ENCODE data around the gene BLZF1.
"Not testable (repeated sequence)": the region's sequence is repeated elsewhere in the genome, so short reads cannot be mapped to it uniquely, and the experiment has no call there.

BLZF1 gene, protein sequence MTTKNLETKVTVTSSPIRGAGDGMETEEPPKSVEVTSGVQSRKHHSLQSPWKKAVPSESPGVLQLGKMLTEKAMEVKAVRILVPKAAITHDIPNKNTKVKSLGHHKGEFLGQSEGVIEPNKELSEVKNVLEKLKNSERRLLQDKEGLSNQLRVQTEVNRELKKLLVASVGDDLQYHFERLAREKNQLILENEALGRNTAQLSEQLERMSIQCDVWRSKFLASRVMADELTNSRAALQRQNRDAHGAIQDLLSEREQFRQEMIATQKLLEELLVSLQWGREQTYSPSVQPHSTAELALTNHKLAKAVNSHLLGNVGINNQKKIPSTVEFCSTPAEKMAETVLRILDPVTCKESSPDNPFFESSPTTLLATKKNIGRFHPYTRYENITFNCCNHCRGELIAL

DNA sequence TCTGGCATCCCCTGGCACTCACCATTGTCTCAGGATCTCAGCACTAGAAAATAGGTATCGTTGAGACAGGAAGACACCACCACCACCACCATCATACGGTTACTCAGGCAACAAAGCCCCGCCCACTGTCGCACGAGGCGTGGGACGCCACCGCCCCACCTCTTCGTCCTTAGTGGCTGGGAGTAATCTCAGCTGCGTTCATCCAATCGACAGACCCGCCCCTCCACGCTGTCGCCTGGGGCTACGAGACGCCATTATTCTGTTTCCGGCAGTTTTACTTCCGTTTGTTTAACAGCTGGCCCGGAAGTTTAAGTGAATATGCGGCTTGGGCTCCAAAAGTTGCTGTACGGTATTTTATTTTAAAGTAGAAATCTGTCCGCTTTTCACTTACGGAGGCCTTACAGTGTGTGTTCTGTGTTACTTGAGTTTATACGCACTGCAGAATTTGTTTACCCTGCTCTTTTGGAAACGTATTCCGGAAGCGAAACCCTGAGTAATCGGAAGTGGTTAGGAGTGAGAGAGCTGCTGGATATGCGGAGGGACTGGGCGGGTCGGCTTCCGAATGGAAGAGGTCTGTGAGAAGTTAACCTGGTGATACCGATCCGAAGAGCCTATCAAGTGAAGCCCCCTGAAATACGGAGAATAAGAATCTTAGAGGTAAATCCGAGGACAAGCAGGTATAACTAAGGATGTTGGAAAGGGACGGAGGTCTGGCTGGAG lies at the start of gene BLZF1, which contains the start of gene NME7:
TSS of gene BLZF1 (plus strand) at position 510 of the 720 bp plus-strand sequence. CDS start 1,328 bp downstream, outside the sequence.
TSS of gene NME7 (minus strand) at position 112 of the 720 bp plus-strand sequence. CDS start at position 25, 87 bp downstream.
- DNase-seq (ENCODE audit: low read depth): peak; percentile 96

DNA sequence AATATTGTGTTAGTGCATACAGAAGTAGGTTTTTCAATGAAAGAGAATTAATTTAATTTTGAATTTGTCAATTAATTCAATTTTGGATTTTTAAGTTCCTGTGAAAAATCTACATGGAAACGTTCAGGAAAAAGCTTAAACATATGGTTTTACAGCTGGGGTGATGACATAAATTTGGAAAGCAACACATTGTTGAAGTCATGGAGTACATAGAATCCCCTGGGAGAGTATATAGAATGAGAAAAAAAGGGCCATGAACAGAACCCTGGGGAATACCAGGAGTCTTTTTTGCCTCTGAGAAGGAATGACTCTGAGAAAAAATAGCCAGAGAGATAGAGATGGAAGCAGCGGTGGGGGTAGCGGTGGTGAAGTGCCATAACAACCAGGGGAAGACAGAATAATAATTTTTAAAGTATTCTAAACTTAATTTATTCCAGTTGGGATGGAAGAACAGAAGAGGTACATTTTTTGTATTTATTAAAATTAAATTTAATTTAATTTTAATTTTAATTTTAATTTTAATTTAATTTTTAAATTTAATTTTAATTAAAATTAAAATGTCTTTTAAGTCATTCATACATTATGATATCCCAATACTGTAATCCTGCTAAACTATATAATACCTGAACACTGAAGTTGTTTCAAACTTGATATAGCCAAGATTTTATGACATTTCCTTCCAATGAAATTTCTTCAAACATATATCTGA lies 49.3 kb upstream of the BLZF1 start:
- DNase-seq (ENCODE audit: low read depth): no peak

DNA sequence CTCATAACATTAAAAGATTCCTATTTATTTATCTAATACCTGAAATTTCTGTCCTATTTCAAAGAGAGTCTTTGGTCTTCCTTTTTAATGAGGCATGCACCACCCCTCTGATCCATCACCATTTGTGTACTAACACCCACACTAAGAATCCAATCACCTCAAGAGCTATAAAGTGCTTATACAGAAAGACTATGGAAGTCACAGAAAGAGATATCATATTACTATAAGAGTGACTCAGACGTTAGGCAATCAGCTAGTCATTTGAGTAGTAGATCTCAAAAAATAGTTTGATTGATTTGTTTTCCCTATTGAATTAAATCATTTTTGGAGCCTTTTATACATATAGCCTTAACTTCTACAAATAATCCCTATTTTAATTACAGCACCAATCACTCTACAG lies 46.5 kb upstream of the BLZF1 start:
- DNase-seq (ENCODE audit: low read depth): peak; percentile 40

DNA sequence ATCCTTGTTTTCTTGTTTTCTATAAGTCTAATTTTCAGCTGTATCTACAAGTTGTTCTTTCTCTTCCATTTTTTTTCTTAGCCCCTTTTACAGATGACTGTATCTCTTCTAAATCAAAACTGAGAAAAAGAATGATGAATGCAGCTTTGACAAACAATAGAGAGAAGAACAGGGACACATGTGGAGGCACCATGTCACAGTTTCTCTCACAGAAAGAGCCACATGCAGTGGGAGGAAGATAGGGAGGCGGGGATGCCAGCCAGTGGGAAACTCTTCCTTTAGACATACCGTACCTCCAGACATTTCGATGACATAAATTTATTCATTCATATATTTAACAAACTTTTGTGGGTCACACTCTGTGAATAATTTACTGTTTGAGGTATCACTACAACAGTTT lies 45.9 kb upstream of the BLZF1 start:
- no peak for DNase-seq (ENCODE audit: low read depth)

DNA sequence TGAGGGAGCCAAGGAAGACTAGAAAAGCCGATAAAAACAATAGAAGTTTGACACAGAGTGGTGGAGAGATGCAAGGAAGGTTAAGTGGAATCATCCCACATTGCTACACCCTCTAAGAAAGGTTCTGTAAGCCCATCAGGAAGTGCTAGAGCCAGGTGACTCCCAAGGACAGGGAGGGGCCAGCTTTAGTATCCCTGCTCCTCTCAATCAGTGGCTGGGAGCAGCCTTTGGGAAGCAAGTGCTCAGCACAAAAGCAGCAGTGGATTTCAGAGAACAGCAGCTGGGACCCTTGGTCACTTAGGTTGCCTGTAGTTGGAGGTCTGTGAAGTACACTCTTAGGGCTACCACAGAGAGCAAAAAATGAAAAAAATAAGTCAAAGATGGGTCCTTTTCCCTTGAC lies 42.9 kb upstream of the BLZF1 start:
- no peak for DNase-seq (ENCODE audit: low read depth)

DNA sequence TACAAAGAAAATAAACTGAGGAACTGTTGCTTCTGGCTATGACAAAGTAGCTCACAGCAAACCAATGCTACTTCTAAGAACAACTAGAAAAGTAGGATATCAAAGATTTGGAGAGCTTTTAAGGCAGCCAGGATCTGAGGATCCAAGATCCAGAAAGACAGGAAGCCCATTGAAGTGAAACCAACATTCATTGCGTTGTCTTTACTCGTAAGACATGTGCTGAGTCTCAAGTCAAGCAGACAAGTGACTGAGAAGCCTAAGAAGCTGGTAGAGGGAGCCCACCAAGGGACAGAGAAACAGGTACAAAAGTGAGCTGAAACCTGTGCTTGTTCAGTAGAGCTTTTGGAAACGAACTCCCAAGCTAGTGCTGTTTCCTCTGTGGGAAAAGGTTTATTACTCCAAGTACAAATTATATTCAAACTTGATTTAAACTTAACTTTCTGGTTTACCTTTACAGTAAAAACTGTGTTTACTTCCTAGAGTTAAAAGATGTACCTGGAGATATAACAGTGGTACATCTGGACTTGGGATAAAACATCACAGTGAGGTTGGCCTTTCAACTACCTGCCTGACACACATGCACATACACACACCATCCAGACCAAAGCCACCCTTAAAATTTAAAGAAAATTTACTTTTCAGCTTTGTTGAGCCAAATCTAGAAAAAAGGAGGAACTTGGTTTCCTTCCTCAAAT lies 41.6 kb upstream of the BLZF1 start:
- no peak for DNase-seq (ENCODE audit: low read depth)

DNA sequence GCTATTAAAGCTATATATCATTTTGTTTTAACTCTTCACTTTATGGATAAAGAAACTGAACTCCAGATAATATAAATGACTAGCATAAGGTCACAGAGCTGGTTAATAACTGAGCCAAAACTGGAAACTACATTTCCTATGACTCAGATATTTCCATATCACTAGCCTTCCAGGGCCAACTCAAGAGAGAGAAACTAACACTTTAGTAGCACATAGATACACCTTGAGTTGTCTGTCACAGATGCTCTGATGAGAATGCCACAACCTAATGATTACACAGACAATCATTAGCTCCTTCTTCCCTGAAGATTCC lies 41.1 kb upstream of the BLZF1 start:
- peak; percentile 4 for DNase-seq (ENCODE audit: low read depth)

DNA sequence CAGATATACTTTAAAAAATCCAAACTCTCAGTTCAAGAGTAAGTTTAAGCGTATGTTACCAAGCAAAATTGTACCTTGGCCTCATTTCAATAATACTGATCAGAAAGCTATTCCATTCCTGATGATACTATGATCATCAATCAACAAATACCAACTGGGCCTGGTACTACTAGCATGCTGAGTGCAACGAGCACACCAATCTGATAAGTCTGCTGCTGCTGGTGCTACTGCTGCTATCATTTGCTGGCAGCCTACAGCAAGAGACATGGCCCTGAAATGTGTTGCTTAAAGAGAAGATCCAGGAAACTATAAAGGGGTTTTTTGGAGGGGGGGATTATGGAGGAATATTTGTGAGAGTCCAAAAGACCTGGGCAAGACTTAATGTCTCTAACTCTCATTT lies 40.1 kb upstream of the BLZF1 start:
- no peak for DNase-seq (ENCODE audit: low read depth)

DNA sequence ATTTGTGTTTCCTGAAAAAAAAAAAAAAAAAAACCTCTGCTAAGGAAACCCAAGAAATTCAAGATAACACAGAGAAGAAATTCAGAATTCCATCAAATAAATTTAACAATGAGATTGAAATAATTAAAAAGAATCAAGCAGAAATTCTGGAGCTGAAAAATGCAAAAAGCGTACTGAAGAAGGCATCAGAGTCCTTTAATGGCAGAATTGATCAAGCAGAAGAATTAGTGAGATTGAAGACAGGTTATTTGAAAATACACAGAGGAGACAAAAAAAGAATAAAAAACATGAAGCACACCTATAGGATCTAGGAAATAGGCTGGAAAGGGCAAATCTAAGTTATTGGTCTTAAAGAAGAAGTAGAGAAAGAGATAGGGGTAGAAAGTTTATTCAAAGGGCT lies 38.6 kb upstream of the BLZF1 start:
- DNase-seq (ENCODE audit: low read depth): no peak

DNA sequence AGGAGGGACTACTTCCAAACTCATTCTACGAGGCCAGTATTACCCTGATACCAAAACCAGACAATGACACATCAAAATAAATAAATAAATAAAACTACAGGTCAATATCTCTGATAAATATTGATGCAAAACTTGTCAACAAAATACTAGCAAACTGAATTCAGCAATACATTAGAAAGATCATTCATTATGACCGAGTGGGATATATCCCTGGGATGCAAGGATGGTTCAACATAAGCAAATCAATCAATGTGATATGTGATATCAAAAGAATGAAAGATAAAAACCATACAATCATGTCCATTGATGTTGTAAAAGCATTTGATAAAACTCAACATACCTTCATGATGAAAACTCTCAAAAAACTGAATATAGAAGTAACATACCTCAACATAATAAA lies 37.1 kb upstream of the BLZF1 start:
- DNase-seq (ENCODE audit: low read depth): no peak

DNA sequence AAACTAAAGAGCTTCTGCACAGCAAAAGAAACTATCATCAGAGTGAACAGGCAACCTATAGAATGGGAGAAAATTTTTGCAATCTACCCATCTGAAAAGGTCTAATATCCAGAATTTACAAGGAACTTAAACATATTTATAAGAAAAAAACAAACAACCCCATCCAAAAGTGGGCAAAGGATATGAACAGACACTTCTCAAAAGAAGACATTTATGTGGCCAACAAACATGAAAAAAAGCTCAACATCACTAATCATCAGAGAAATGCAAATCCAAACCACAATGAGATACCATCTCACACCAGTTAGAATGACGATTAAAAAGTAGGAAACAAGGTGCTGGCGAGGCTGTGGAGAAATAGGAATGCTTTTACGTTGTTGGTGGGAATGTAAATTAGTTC lies 33.3 kb upstream of the BLZF1 start:
- not testable (repeated sequence) for DNase-seq (ENCODE audit: low read depth)

DNA sequence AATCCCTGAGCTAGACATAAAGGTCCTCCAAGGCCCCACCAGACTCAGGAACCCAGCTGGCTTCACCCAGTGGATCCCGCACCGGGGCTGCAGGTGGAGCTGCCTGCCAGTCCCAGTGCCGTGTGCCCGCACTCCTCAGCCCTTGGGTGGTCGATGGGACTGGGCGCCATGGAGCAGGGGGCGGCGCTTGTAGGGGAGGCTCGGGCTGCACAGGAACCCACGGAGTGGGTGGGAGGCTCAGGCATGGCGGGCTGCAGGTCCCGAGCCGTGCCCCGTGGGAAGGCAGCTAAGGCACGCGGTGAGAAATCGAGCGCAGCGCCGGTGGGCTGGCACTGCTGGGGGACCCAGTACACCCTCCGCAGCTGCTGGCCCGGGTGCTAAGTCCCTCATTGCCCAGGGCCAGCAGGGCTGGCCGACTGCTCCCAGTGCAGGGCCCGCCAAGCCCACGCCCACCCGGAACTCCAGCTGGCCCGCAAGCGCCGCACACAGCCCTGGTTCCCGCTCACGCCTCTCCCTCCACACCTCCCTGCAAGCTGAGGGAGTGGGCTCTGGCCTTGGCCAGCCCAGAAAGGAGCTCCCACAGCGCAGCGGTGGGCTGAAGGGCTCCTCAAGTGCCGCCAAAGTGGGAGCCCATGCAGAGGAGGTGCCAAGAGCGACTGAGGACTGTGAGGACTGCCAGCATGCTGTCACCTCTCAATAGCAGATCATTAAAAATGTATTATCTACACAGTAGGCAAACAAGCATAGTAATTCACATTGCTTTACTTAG lies 30.9 kb upstream of the BLZF1 start:
- not testable (repeated sequence) for DNase-seq (ENCODE audit: low read depth)

DNA sequence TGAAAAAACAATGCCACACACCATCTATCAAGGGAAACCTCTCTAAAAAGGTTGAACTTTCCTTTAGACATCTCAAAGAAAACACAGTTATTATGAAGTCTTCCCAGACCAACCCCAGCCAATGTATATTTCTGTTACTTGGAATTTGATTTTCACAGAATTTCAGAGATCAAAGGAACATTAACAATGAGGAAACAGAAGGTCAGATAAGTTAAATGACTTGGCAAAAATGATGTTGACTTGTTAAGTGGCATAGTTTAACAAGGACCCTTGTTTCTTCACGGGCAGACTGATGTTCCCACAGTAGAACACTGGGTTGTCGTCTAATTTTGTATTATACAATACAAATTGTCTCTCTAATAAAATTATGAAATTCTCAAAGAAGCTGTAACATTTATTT lies 29.4 kb upstream of the BLZF1 start:
- DNase-seq (ENCODE audit: low read depth): no peak

DNA sequence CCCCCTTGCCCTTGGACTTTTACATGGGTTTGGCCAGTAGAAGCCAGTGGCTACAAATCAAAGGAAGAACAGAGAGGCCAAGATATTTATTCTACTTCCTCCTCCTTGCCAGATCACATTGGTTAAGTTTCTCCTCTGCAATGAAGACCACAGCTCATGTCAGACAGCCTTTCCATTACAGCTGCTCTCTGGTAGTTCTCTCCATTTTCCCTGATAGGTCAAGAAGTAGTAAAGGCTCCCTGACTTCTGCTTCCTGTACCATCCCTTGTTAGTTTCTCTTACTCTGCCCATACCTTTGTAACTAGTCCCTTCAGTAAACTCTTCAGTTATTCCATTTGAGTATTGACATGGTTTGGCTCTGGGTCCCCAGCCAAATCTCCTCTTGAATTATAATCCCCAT lies 28.2 kb upstream of the BLZF1 start:
- no peak for DNase-seq (ENCODE audit: low read depth)

DNA sequence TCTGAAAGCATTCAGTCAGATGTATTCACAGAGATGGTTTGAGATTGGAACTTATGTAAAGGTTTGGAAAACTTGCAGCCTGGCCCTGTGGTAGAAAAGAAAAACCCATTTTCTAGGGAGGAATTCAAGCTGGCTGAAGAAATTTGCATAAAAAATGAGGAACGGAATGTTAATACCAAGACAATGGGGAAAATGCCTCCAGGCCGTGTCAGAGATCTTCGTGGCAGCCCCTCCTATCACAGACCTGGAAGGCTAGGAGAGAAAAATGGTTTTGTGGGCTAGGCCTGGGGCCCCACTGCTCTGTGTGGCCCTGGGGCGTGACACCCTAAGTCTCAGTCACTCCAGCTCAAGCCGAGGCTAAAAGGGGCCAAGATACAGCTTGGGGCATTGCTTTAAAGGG lies 27.1 kb upstream of the BLZF1 start:
- DNase-seq (ENCODE audit: low read depth): no peak

DNA sequence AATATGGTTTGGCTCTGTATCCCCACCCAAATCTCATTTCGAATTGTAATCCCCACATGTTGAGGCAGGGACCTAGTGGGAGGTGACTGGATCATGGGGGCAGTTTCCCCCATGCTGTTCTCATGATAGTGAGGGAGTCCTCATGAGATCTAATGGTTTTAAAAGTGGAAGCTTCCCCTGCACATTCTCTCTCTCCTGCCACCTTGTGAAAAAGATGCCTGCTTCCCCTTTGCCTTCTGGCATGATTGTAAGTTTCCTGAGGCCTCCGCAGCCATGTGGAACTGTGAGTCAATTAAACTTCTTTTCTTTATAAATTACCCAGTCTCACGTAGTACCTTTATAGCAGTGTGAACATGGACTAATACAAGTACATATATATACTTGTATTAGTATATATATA lies 25.9 kb upstream of the BLZF1 start:
- not testable (repeated sequence) for DNase-seq (ENCODE audit: low read depth)

DNA sequence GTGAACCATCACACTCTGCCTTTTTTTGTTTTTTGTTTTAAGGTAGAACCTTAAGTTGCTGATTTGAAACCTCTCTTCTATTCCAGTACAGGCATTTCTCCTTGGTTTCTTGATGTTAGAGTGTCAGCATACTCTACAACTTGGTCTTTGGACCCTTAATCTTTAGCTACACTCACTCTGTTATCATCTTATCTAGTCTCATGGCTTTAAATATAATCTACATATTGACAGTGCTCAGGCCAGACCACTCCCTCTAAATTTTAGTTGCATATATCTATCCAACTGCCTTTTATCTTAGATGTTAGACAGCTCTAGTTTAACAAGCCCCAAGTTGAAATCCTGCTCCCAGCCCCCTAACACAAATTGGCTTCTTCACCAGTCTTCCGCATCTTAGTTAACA lies 22.5 kb upstream of the BLZF1 start:
- DNase-seq (ENCODE audit: low read depth): no peak

DNA sequence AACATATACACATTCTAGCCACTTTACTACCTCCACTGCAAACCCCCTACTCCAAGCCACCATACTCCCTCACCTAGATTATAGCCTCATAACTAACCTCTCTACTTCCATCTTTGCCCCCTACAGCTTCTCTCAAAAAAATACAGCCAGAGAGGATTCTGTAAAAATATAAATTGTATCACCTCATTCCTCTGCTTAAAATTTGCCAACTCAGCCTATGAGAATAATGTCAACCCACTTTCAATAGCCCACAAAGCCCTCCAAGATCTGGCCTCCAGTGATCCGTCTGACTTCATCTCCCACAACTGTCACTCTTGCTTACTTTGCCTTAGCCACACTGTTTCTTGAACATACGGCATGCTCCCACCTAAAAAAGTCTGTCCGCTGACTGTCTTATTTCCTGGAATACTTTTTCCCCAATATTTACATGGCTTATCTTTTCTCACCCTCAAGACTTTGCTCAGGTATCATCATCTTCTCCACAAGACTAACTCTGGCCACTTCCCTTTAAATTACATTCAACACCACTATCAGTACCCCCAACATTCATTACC lies 21.9 kb upstream of the BLZF1 start:
- no peak for DNase-seq (ENCODE audit: low read depth)

DNA sequence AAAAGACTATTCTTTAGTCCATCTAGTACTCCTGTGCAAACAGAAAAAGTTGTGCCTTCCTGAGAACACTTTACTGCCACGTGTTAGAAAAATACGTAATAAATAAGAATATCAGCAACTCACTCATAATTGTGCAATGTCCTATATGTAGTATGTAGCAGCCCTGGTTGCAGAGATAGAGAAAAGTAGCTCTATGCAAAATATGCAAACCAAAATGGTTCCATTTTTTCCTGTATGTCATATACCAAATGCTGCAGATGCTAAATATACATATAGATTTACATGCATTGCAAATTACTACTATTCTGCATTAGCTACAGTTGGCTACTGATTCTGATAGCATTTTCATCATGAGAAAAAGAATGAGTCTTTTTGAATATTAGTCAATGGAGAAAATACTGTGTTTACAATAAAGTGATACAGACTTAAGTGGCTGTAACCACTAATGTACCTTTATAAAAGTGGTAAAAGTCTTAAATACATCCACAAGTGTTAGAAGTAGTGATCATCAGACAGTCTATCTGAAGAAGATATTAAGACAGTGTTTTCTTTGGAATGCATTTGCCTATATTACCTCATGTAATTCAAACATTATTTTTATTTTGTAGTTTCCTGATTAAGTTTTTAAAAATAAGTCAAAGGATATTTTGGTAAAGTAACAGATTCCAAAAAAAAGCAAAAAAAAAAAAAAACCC lies 20.2 kb upstream of the BLZF1 start:
- DNase-seq (ENCODE audit: low read depth): no peak

DNA sequence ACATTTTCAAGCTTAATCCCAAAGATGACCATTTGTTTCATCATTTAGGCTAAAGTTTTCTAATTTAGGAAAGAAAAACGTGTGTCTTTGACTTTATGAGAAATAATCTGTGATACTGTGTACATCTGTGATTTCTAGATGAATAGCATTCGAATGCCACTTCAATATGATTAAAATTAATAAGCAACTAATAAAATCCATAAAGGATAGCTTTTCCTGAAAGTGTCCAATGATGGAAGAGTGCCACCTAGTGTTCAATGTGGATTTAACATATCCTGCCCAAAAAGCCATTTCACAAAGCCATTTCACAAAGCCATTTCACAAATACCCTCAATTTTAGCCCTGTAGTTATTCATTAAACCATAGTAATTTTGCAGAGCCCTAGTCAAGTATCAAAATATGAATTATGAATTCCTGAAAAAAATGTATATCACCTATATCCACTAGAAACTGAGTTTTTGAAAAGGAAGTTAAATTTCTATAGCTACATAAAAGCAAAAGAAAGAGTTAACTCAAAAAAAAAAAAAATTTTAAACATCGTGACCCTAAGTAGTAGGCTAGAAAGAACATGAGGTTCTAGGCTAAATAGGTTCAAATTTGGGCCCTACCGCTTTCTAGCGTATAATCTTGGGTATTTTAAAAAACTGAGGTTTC lies 19.5 kb upstream of the BLZF1 start:
- peak; percentile 49 for DNase-seq (ENCODE audit: low read depth)
